Stimulated activated CD4-positive, alpha-beta T cell treated with anti-CD3 and anti-CD28 coated beads, Interleukin-1b, Interleukin-23, amount 100 ng/mL, for 4 hours (primary cell): Measurements from ENCODE around the gene BLNK.

Experiments used
- DNase-seq, 2 donors: peaks; one replicate each; pipeline ENCODE4 v3.0.0-alpha.2; 2020; ENCODE audit warnings: low read depth in 2 of 2

The BLNK gene

GRCh38 chr10:96288151-96288621 is 16.8 kb upstream of the BLNK start:
- DNase-seq, result no peak

- DNase-seq, result no peak
Measured at GRCh38 chr10:96287392-96288105, 16.2 kb upstream of the BLNK start.

- no peak for DNase-seq
Measured at GRCh38 chr10:96285331-96285752, 14.0 kb upstream of the BLNK start.

- no peak for DNase-seq
Measured at GRCh38 chr10:96283756-96284155, 12.4 kb upstream of the BLNK start.

- no peak for DNase-seq
Measured at GRCh38 chr10:96283351-96283750, 12.0 kb upstream of the BLNK start.

- no peak for DNase-seq
Measured at GRCh38 chr10:96281444-96282029, 10.2 kb upstream of the BLNK start.

GRCh38 chr10:96280859-96281258 is 9.5 kb upstream of the BLNK start:
- no peak for DNase-seq

GRCh38 chr10:96279191-96279641 is 7.8 kb upstream of the BLNK start:
- DNase-seq, result no peak

- DNase-seq, result no peak
Measured at GRCh38 chr10:96276831-96277230, 5.5 kb upstream of the BLNK start.

GRCh38 chr10:96276426-96276825 is 5.1 kb upstream of the BLNK start:
- no peak for DNase-seq

GRCh38 chr10:96275685-96276418 is 4.5 kb upstream of the BLNK start:
- no peak for DNase-seq

- DNase-seq, result no peak
Measured at GRCh38 chr10:96272316-96273280, 1.2 kb upstream of the BLNK start.

GRCh38 chr10:96270571-96270970 is 798 bp downstream of the BLNK start:
- no peak for DNase-seq

GRCh38 chr10:96269438-96270300 is 1.7 kb downstream of the BLNK start:
- no peak for DNase-seq

- no peak for DNase-seq
Measured at GRCh38 chr10:96268341-96268909, 2.9 kb downstream of the BLNK start.

- DNase-seq, result no peak
Measured at GRCh38 chr10:96267234-96267705, 4.1 kb downstream of the BLNK start.

GRCh38 chr10:96266118-96266770 is 5.1 kb downstream of the BLNK start:
- DNase-seq, result no peak

GRCh38 chr10:96264938-96265337 is 6.4 kb downstream of the BLNK start:
- no peak for DNase-seq

- DNase-seq, result no peak
Measured at GRCh38 chr10:96263669-96264068, 7.7 kb downstream of the BLNK start.

- DNase-seq, result no peak
Measured at GRCh38 chr10:96263176-96263575, 8.2 kb downstream of the BLNK start.
